Activated naive CD4-positive, alpha-beta T cell treated with anti-CD3 and anti-CD28 coated beads, Interleukin-2, amount 50 U/mL, for 72 hours (primary cell): ENCODE data around the gene KPTN. TPM values are rescaled to one million over a fixed set of nuclear protein-coding genes. Genes with fewer than 3 reads are reported as not detected.
"Not testable (repeated sequence)": the region's sequence is repeated elsewhere in the genome, so short reads cannot be mapped to it uniquely, and the experiment has no call there.

Source experiments
- ATAC-seq, 2 donors: fragments of 150-1000 bp; cut with Tn5 transposase; 2 replicates each; pipeline ENCODE4 v1.10.0; 2021; ENCODE audit warnings: mild to moderate bottlenecking in 2 of 2, moderate library complexity in 2 of 2
- DNase-seq, 2 donors: peaks; one replicate each; pipeline ENCODE4 v3.0.0; 2021 to 2022; ENCODE audit warnings: low spot score in 2 of 2
- H3K27ac Mint-ChIP-seq, 2 donors: one replicate each; pipeline ENCODE4 v1.8.0; 2022; ENCODE audit warnings: mild to moderate bottlenecking in 2 of 2, mixed read lengths in 2 of 2
- H3K36me3 Mint-ChIP-seq, 2 donors: one replicate each; pipeline ENCODE4 v1.8.0; 2022; ENCODE audit warnings: mixed read lengths in 2 of 2
- H3K9me3 Mint-ChIP-seq, 2 donors: one replicate each; pipeline ENCODE4 v1.8.0; 2022; ENCODE audit warnings: mixed read lengths in 2 of 2
- total RNA-seq, 2 donors: library from RNA; stranded (reverse); gene quantifications; one replicate each; pipeline ENCODE4 v1.2.3, GENCODE V29; 2022

KPTN gene
- total RNA-seq, 2 donors from 2014 or later = 15.3 to 24.8 TPM

GRCh38 chr19:47497050-47497766 lies 13.2 kb upstream of the KPTN start:
- ATAC-seq (no peak), DNase-seq (no peak)
- no peaks in the 10 kb centered on the region for H3K9me3 Mint-ChIP-seq
- peak overlapping the region; percentile 24 to 81 for H3K27ac Mint-ChIP-seq
- no peaks in the 10 kb centered on the region for H3K36me3 Mint-ChIP-seq

GRCh38 chr19:47495478-47496372 lies 11.7 kb upstream of the KPTN start:
- H3K9me3 Mint-ChIP-seq = no peaks in the 10 kb centered on the region
- ATAC-seq (no peak), DNase-seq (no peak)
- H3K27ac Mint-ChIP-seq = peak overlapping the region; percentile 24 to 82
- H3K36me3 Mint-ChIP-seq = no peaks in the 10 kb centered on the region

GRCh38 chr19:47494729-47495128 lies 10.7 kb upstream of the KPTN start:
- Mint-ChIP-seq H3K27ac (no peak overlapping the region), H3K36me3 (no peaks in the 10 kb centered on the region), H3K9me3 (no peaks in the 10 kb centered on the region)
- ATAC-seq (no peak), DNase-seq (no peak)

DNA sequence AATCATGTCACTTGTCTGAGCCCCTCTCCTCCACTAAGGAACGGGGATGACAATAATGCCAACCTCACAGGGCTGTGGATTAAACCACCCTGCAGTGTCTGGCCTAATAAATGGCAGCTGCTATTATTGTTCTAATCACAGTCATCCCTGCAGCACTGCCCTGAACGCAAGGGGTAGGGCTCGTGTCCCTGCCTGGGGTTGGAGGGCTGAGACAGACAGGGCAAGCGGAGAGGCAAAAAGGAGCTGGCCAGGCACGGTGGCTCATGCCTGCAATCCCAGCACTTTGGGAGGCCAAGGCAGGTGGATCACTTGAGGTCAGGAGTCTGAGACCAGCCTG lies 10.2 kb upstream of the KPTN start:
- no peaks in the 10 kb centered on the region for H3K9me3 Mint-ChIP-seq
- H3K27ac Mint-ChIP-seq = peak overlapping the region in 1 of 2 donors; percentile 65
- H3K36me3 Mint-ChIP-seq = no peaks in the 10 kb centered on the region
- ATAC-seq = no peak
- no peak for DNase-seq

DNA sequence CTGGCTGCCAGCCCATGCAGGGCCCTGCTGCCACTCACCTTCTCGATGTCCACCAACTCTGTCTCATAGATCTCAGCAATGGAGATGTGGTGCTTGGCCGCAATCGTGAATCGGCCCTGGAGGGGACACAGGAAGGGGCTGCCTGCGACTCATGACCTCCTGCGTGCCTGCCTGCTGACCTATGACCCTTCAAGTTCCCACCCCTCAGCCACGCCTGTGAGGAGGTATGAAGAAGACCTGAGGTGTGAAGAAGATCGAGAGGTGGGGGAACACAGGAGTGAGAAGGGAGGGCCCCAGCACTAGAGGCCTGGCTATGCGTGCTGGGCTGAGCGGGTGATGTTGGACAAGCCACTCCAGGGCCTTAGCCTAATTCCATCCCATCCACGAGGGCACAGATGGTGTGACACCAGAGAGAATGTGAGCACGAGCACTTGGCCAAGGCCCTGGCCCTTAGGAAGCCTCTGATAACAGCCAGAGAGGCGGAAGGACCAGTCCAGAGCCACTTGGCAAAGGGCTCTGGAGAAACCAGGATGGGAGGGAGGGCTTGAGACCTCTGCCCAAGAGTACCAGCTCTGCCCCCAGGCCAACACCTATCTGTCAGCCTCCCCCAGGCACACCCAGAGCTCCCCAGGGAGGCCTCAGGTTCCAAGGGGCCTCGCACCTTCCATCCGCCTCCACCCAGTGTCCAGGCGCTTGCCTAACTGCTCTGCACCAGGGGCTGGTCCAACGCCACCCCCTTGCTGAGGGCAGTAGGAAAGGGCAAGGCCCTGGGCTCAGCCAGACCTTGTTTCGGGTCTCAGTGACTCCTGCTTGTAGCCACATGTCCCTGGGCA lies 9.6 kb upstream of the KPTN start:
- Mint-ChIP-seq H3K9me3 (no peaks in the 10 kb centered on the region), H3K27ac (peak overlapping the region in 1 of 2 donors; percentile 65), H3K36me3 (no peaks in the 10 kb centered on the region)
- DNase-seq = no peak
- ATAC-seq = no peak

DNA sequence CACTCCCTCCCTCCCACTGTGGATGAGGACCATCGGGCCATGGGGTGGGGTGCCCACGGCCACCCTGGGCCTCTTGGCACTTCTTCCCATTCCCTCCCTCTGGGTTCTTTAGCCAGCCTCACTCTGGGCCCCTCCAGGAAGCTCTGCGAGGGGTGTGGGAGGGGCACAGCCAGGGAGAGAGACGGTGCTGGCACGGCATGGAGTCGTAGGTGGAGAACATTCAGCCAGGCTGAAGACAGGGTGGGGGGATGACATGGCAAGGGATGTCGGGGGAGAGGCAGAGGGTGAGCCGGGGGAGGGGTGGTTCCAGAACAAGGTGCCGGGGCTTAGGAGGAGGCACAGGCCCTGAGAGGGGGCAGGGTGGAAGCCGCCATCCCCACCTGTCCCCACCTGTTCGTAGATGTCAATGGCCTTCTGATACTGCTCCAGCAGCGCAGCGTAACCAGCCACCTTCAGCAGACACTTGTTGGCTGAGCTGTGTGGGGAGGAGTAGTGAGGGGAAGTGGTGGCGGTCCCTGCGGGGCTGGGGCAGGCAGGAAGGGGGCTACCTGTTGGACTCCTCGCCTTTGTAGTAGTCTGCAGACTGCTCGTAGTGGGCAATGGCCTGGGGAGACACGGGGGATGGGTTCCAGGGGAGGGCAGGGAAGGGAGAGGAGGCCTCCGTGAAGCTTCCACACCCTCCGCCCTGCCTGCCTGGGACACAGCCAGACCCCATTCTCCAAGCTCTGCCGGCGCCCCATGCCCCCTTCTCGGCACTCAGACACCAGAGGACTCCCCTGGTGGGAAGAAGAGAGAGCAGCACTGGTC lies 8.8 kb upstream of the KPTN start:
- Mint-ChIP-seq H3K36me3 (no peaks in the 10 kb centered on the region), H3K27ac (no peak overlapping the region), H3K9me3 (no peaks in the 10 kb centered on the region)
- no peak for ATAC-seq
- DNase-seq = no peak

GRCh38 chr19:47492137-47492533 lies 8.1 kb upstream of the KPTN start:
- Mint-ChIP-seq H3K27ac (no peak overlapping the region), H3K9me3 (no peaks in the 10 kb centered on the region), H3K36me3 (no peaks in the 10 kb centered on the region)
- DNase-seq (no peak), ATAC-seq (no peak)

- Mint-ChIP-seq H3K36me3 (no peaks in the 10 kb centered on the region), H3K27ac (peak overlapping the region in 1 of 2 donors; percentile 15), H3K9me3 (no peaks in the 10 kb centered on the region)
- DNase-seq = no peak
- no peak for ATAC-seq
Measured at GRCh38 chr19:47491358-47492136, 7.5 kb upstream of the KPTN start.

DNA sequence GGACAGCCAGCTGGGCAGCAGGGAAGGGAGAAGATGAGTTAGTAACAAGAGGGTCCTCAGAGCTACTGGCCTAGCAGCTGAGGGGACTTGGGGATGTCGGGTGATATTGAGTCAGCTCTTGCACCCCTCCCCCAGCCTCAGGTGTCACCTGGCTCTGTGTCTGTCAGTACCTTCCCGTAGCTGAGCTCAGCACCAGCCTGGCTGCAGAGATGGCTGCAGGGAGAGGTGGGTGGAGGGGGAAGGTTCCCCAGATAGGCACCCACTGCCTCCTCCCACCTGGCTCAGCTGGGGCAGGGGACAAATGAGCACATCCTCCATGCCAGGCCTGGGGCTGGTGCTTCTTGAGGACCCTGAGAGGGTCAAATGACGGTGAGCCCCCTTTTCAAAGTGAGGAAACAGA lies 6.8 kb upstream of the KPTN start:
- peak overlapping the region in 1 of 2 donors; percentile 15 for H3K27ac Mint-ChIP-seq

GRCh38 chr19:47490031-47490430 lies 6.0 kb upstream of the KPTN start:
- no peaks in the 10 kb centered on the region for H3K9me3 Mint-ChIP-seq
- no peak for DNase-seq
- H3K36me3 Mint-ChIP-seq = peaks cover 0 to 7% of the 10 kb centered on the region in 2 donors
- no peak for ATAC-seq
- peak overlapping the region; percentile 15 to 36 for H3K27ac Mint-ChIP-seq

More for the DNA sequence above, 6.8 kb upstream of the KPTN start:
- Mint-ChIP-seq H3K36me3 (no peaks in the 10 kb centered on the region), H3K9me3 (no peaks in the 10 kb centered on the region)
- DNase-seq (no peak), ATAC-seq (no peak)

DNA sequence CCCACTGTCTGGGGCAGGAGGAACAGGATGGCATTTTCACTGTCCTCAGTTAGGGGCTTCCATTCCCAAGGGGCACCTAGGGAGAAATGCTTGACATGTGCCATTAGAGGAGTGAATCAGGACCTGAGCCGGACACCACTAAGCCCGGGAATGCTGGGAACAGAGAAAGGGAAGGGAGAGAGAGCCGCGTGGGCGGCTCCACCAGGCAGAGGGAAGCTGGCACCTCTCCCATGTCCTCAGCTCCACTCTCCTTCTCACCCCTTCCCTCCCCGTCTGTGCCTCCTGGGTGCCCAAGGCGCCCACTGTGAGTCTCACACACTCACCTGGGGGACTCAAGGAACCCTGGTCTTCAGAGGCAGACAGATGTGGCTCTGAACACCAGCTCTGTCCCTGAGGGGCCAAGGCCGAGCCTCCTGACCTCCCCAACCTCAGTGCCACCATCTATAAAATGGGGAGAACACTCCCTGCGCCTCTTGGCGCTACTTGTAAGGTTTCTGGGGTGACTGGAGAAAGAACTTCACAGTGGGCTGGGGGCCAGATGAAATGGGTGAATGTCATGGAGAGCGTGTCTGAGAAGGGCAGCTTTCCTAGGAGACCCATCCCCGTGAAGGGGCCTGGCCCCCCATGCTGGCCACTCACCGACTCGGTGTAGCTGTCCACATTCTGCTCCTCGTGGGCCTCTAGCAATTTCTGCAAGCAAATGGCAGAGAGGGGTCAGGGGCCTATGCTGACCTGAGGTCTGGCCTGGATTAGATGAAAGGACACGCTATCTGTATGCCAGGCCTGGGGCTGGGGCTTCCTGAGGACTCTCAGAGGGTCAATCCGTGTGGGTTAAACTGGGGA lies 5.3 kb upstream of the KPTN start:
- no peaks in the 10 kb centered on the region for H3K9me3 Mint-ChIP-seq
- ATAC-seq (no peak), DNase-seq (no peak)
- H3K27ac Mint-ChIP-seq = peak overlapping the region; percentile 15 to 36
- H3K36me3 Mint-ChIP-seq = peaks cover 3 to 9% of the 10 kb centered on the region in 2 donors

DNA sequence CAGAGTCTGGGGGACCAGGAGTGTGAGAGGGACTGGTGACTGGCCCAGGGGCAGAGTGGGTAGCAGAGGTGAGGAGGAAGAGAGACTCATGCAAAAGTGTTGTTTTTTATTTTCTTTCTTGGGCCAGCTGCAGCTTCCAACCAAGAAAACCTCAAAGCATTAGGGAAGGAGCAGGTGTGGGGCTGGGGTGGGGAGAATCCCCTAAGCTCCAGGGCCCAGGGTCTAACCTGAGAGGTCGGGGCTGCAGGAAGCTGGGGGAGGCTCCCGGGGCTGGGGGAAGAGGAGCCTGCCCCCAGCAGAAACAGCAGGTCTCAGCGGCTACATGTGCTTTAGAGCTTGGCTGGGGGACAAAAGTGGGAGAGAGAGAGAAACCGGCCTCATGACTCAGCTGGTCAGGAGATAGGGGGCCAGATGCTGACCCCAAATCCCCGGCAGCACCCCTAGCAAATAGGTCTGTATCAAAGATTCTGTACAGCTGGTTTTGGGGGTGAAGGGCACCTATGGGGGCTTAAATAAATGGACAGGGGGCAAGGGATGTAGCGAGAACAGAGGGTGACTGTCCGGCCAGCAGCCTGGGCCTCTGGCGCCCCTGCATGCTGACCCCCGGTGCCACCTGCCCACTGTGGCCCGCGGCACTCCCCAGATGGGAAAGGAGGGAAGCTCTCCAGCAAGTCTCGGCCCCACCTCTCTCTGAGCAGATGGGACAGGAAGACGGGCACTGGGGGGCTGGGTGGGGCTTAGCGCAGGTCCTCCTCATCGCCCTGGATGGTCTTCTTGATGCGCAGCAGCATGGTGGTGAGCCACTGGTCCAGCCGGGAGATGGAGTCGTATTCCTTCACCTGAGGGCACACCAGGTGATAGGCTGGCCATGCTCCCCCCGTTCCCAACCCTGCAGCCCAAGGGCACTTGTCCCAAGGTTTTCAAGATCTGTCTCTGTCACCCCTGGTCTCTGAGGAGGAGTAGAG lies 3.8 kb upstream of the KPTN start:
- Mint-ChIP-seq H3K27ac (peak overlapping the region; percentile 59 to 92), H3K9me3 (no peaks in the 10 kb centered on the region), H3K36me3 (peaks cover 6 to 9% of the 10 kb centered on the region in 2 donors)
- DNase-seq = no peak
- ATAC-seq = no peak

DNA sequence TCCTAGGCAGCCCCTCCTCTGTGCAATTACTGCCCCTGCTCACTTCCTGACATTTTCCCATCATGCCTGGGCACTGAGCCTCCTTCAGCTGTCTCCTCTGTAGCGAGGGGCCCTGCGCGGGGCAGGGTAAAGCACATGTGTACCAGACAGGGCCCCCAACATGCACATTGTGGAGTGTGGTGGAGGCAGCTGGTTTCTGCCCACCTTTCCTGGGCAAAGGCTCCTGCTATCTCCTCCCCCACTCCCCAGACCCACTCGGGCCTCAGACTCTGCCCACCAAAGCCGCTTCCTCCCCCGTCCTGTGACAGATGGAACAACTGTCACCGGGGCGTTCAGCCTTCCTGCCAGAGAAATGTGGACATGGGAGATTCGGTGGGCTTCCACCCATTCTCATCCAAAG lies 2.9 kb upstream of the KPTN start:
- Mint-ChIP-seq H3K9me3 (no peaks in the 10 kb centered on the region), H3K36me3 (peaks cover 6 to 9% of the 10 kb centered on the region in 2 donors), H3K27ac (peak overlapping the region; percentile 59 to 92)
- DNase-seq = no peak
- ATAC-seq = no peak

DNA sequence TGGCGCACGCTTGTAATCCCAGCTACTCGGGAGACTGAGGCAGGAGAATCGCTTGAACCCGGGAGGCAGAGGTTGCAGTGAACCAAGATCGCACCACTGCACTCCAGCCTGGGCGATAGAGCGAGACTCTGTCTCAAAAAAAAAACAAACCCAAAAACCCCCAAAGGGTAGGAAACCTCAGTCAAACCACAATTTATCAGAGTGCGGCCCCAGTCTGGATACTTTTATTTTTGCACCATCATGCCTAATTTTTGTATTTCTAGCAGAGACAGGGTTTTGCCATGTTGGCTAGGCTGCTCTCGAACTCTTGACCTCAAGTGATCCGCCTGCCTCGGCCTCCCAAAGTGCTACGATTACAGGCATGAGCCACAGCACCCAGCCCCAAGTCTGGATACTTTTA lies 2.2 kb upstream of the KPTN start:
- peak overlapping the region in 1 of 2 donors; percentile 59 for H3K27ac Mint-ChIP-seq
- DNase-seq, ATAC-seq, H3K9me3 Mint-ChIP-seq, H3K36me3 Mint-ChIP-seq: not testable (repeated sequence)
